Bronchial epithelial cell (primary cell): ENCODE results near the gene BCKDK. TPM values are rescaled to one million over a fixed set of nuclear protein-coding genes. Genes with fewer than 3 reads are reported as not detected.

Experiments used
- DNase-seq: peaks from one replicate; pipeline ENCODE4 v3.0.0-alpha.2; 2010; ENCODE audit warnings: low read depth
- FAIRE-seq: peaks from 2 replicates; lab custom pipeline; 2011; peaks lifted over from hg19 to GRCh38; lab: Jason Lieb, UNC
- H3K27me3 ChIP-seq: 2 replicates; pipeline ENCODE4 v1.5.1; 2011; ENCODE audit warnings: low read length; ENCODE audit not compliant: control insufficient read depth, insufficient read depth
- H3K36me3 ChIP-seq: 2 replicates; pipeline ENCODE4 v1.5.1; 2011; ENCODE audit warnings: low read length; ENCODE audit not compliant: control insufficient read depth, insufficient read depth
- H3K4me3 ChIP-seq: 2 replicates; pipeline ENCODE4 v1.5.1; 2011; ENCODE audit warnings: mild to moderate bottlenecking, low read depth, low read length, control low read depth
- CTCF ChIP-seq: IDR thresholded peaks from 2 replicates; pipeline ENCODE4 v1.5.1; 2011; ENCODE audit warnings: mild to moderate bottlenecking, moderate library complexity, low read length, control low read depth, inconsistent platforms; ENCODE audit not compliant: insufficient read depth, severe bottlenecking
- total RNA-seq: library from RNA; depleted of rRNA; stranded (reverse); fragments of >200 nt; gene quantifications from 2 replicates; pipeline ENCODE4 v1.2.1, GENCODE V29; 2014

Gene BCKDK
- total RNA-seq, 1 donor from 2014 or later, result 7.9 TPM

- FAIRE-seq (no peak), DNase-seq (no peak)
- H3K4me3 ChIP-seq, result no peak overlapping the region
- peaks cover 30% of the 10 kb centered on the region for H3K36me3 ChIP-seq
- TF ChIP-seq CTCF, result no peak
- no peaks in the 10 kb centered on the region for H3K27me3 ChIP-seq
Observed at GRCh38 chr16:31082368-31083045, 25.7 kb upstream of the BCKDK start.

GRCh38 chr16:31083081-31083480 is 25.1 kb upstream of the BCKDK start:
- TF ChIP-seq CTCF, result no peak
- Histone ChIP-seq H3K27me3 (no peaks in the 10 kb centered on the region), H3K36me3 (peaks cover 24% of the 10 kb centered on the region), H3K4me3 (no peak overlapping the region)
- DNase-seq, result no peak
- no peak for FAIRE-seq

GRCh38 chr16:31083556-31083955 is 24.6 kb upstream of the BCKDK start:
- Histone ChIP-seq H3K4me3 (no peak overlapping the region), H3K36me3 (peaks cover 21% of the 10 kb centered on the region), H3K27me3 (no peaks in the 10 kb centered on the region)
- no peak for FAIRE-seq
- no peak for DNase-seq
- no peak for TF ChIP-seq CTCF

GRCh38 chr16:31083981-31084380 is 24.2 kb upstream of the BCKDK start:
- DNase-seq (no peak), FAIRE-seq (no peak)
- Histone ChIP-seq H3K27me3 (no peaks in the 10 kb centered on the region), H3K4me3 (no peak overlapping the region), H3K36me3 (peaks cover 18% of the 10 kb centered on the region)
- no peak for TF ChIP-seq CTCF

- TF ChIP-seq CTCF, result no peak
- FAIRE-seq (no peak), DNase-seq (no peak)
- no peaks in the 10 kb centered on the region for H3K27me3 ChIP-seq
- H3K36me3 ChIP-seq, result peaks cover 15% of the 10 kb centered on the region
- no peak overlapping the region for H3K4me3 ChIP-seq
Observed at GRCh38 chr16:31084584-31085302, 23.4 kb upstream of the BCKDK start.

- Histone ChIP-seq H3K36me3 (peaks cover 13% of the 10 kb centered on the region), H3K27me3 (no peaks in the 10 kb centered on the region), H3K4me3 (no peak overlapping the region)
- FAIRE-seq (no peak), DNase-seq (no peak)
- TF ChIP-seq CTCF, result no peak
Observed at GRCh38 chr16:31085411-31085810, 22.8 kb upstream of the BCKDK start.
